Measurements from ENCODE around the gene IGFBP4. TPM values are rescaled to one million over a fixed set of nuclear protein-coding genes. Genes with fewer than 3 reads are reported as not detected.

Gene IGFBP4
- total and polyA plus RNA-seq, 3 donors from 2014 or later: 67.9 to 317 (median 76.7) TPM

DNA sequence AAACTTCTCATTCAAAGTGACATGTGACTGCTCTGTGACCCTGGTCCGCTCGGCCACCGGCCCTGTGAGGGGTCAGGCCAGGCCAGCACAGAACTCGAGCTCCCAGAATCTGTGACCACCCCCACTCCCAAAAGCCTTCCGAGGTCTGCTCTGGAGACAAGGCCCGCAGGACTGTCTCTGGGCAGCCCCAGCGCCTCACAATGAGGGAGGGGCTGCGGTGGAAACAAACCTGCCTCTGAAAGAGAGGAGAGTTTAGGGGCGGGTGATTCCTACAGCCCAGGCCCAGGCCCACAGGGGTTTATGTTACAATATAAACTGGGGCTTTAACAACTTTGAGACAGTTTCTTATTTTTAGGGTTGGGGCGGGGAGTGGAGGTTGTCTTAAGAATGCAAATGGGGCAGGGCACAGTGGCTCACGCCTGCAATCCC, 19.9 kb downstream of the IGFBP4 start:
- Histone ChIP-seq H3K4me3 (no peak overlapping the region), H3K27ac (peak overlapping the region in 1 of 2 donors; percentile 65), H3K9me3 (no peaks in the 10 kb centered on the region), H3K27me3 (no peaks in the 10 kb centered on the region), H3K4me1 (peaks cover 33% of the 10 kb centered on the region), H3K36me3 (ENCODE audit: low read depth, missing control alignments) (no peaks in the 10 kb centered on the region)
- intact Hi-C loops (cut with DNase I; ENCODE audit: low total_unique reads): no loop called here
- WGBS, 2 donors: 52% methylated on average over 11 of the region's 11 CpGs
- TF ChIP-seq POLR2A (IDR thresholded peaks at IDR 0.05): no peak
- TF ChIP-seq CTCF (IDR thresholded peaks at IDR 0.05): no peak
- no peak for DNase-seq

DNA sequence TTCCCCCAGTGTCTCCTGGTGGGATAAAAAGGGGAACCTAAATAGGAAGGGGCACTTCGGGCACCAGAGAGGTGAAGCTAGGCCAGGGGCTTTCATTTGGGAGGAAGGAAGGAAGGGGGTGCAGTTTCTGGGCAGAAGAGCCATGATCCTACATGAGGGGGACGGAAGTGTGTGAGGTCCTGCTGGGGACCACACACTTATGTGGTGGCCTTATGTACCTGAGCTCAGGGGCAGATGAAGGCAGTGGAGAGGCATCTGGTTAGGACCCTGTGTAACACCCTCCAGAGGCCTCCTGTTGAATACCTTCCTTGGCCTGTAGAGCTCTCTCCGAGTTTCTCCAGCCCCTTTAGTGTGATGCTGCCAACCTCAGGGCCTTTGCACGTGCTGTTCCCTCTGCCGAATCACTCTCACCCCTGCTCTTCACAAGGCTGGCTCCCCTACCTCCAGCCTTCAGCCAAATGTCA, 21.2 kb downstream of the IGFBP4 start:
- Histone ChIP-seq H3K9me3 (no peaks in the 10 kb centered on the region), H3K36me3 (ENCODE audit: low read depth, missing control alignments) (no peaks in the 10 kb centered on the region), H3K4me3 (no peak overlapping the region), H3K4me1 (peaks cover 25% of the 10 kb centered on the region), H3K27me3 (no peaks in the 10 kb centered on the region), H3K27ac (no peak overlapping the region)
- DNase-seq: no peak
- TF ChIP-seq POLR2A (IDR thresholded peaks at IDR 0.05) (no peak), CTCF (IDR thresholded peaks at IDR 0.05) (no peak)
- intact Hi-C loops (cut with DNase I; ENCODE audit: low total_unique reads): no loop called here
- 82 to 90% methylated on average over 5 of the region's 5 CpGs for WGBS, 2 donors

- intact Hi-C loops (cut with DNase I; ENCODE audit: low total_unique reads): no loop called here
- TF ChIP-seq POLR2A (IDR thresholded peaks at IDR 0.05) (no peak), CTCF (IDR thresholded peaks at IDR 0.05) (no peak)
- Histone ChIP-seq H3K27me3 (no peaks in the 10 kb centered on the region), H3K36me3 (ENCODE audit: low read depth, missing control alignments) (no peaks in the 10 kb centered on the region), H3K9me3 (no peaks in the 10 kb centered on the region), H3K27ac (no peak overlapping the region), H3K4me1 (peaks cover 29% of the 10 kb centered on the region), H3K4me3 (no peak overlapping the region)
- WGBS, 2 donors: 87 to 95% methylated on average over 11 of the region's 11 CpGs
- no peak for DNase-seq
Observed at GRCh38 chr17:40466298-40466971, 23.2 kb downstream of the IGFBP4 start.

DNA sequence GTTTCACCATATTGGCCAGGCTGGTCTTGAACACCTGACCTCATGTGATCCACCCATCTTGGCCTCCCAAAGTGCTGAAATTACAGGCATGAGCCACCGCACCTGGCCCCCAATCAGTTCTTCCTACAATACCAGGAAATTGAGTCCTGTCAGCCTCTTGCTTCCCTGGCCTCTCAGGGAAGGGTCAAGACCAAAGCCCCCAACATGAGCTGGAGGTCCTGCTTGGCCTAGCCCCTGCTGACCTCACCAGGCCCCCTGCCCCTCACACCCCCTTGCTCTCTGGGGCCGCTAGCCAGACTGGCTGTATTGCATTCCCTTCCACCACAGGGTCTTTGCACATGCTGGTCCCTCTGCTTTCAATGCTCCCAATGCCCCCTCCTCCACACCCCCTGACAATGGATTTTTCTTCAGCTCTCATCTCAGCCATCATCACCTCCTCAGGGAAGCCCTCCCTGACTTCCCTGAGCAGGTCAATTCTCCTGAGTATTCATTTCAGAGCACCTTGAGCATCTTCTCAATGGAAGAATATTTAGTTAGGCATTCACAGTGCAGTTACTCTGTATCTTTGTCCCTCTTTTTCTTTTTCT, 24.1 kb downstream of the IGFBP4 start:
- no peak overlapping the region for H3K4me3 ChIP-seq
- 95 to 97% methylated on average over 2 of the region's 2 CpGs for WGBS, 2 donors
- no peak overlapping the region for H3K27ac ChIP-seq
- TF ChIP-seq CTCF (IDR thresholded peaks at IDR 0.05): no peak
- no peak for TF ChIP-seq POLR2A (IDR thresholded peaks at IDR 0.05)
- intact Hi-C loops (cut with DNase I; ENCODE audit: low total_unique reads): no loop called here
- H3K36me3 ChIP-seq (ENCODE audit: low read depth, missing control alignments): no peaks in the 10 kb centered on the region
- no peaks in the 10 kb centered on the region for H3K9me3 ChIP-seq
- H3K27me3 ChIP-seq: no peaks in the 10 kb centered on the region
- peaks cover 20% of the 10 kb centered on the region for H3K4me1 ChIP-seq
- DNase-seq: no peak

Data from testis (tissue), 3 donors.